ENCODE measurements around the gene KANSL1L. TPM values are rescaled to one million over a fixed set of nuclear protein-coding genes. Genes with fewer than 3 reads are reported as not detected.

Gene KANSL1L
- total RNA-seq, 2 experiments from 2014 or later: 4.5 to 6.0 TPM

DNA sequence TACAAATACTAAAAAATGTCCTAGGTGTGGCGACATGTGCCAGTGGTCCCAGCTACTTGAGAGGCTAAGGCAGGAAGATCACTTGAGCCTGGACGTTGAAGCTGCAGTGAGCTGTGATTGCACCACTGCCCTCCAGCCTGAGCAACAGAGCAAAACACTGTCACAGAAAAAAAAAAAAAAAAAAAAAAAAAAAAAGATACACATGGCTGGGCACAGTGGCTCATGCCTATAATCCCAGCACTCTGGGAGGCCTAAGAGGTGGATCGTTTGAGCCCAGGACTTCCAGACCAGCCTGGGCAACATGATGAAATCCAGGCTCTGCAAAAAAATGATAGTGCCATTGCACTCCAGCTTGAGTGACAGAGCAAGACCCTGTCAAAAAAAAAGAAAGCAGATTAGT is 13.7 kb downstream of the KANSL1L start:
- no peak for ATAC-seq
- CTCF ChIA-PET: interaction anchor here (1.4 kb wide), 1 partner anchor 37 kb away, joined by 3 read pairs; no protein-coding TSS in a partner anchor
- peaks cover 4% of the 10 kb centered on the region for H3K4me1 Mint-ChIP-seq

DNA sequence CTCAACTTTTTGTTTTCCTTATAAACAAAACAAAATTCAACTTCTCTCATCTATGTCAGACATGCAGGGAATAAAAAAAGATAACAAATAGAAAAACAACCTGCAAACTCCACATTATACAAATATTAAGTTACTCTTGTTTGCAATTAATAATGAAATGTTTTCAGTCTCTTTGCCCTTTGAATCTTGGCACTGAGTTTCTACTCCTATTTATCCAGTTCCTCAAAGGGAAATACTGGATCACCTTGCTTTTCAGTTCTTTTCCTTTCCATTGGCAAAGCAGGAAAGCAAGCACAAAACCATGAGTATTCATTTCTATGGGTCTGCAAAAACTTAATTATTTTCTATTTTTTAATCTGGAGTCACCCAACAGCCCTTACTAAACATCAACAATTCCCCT is 23.6 kb downstream of the KANSL1L start:
- ATAC-seq (no peak), DNase-seq (no peak)
- peaks cover 31% of the 10 kb centered on the region for H3K36me3 Mint-ChIP-seq (ENCODE audit: low read depth)
- intact Hi-C loops (cut with DNase I, micrococcal nuclease): no loop called here
- peaks cover 11% of the 10 kb centered on the region for H3K9me3 Mint-ChIP-seq (ENCODE audit: low read depth)
- H3K4me3 Mint-ChIP-seq: no peak overlapping the region
- POLR2A ChIA-PET: no interaction called here
- no peak overlapping the region for H3K27ac Mint-ChIP-seq
- no peaks in the 10 kb centered on the region for H3K4me1 Mint-ChIP-seq
- CTCF ChIA-PET: interaction anchor here (1.6 kb wide), 1 partner anchor 13 kb away, joined by 5 read pairs; no protein-coding TSS in a partner anchor
- H3K27me3 Mint-ChIP-seq: no peaks in the 10 kb centered on the region

More for the DNA sequence above, 13.7 kb downstream of the KANSL1L start:
- intact Hi-C loops (cut with DNase I, micrococcal nuclease): no loop called here
- DNase-seq: no peak
- Mint-ChIP-seq H3K27me3 (no peaks in the 10 kb centered on the region), H3K27ac (no peak overlapping the region), H3K4me3 (no peak overlapping the region), H3K9me3 (ENCODE audit: low read depth) (no peaks in the 10 kb centered on the region), H3K36me3 (ENCODE audit: low read depth) (peaks cover 15% of the 10 kb centered on the region)
- POLR2A ChIA-PET: interaction anchor here (1.3 kb wide), 1 partner anchor 150 kb away, joined by 3 read pairs; no protein-coding TSS in a partner anchor

GRCh38 chr2:210132239-210132638 is 39.0 kb downstream of the KANSL1L start:
- ATAC-seq (no peak), DNase-seq (no peak)
- Mint-ChIP-seq H3K27me3 (no peaks in the 10 kb centered on the region), H3K4me1 (peaks cover 7% of the 10 kb centered on the region), H3K9me3 (ENCODE audit: low read depth) (no peaks in the 10 kb centered on the region), H3K4me3 (no peak overlapping the region), H3K36me3 (ENCODE audit: low read depth) (peaks cover 8% of the 10 kb centered on the region), H3K27ac (no peak overlapping the region)
- intact Hi-C loops (cut with DNase I, micrococcal nuclease): no loop called here
- ChIA-PET POLR2A (no interaction called here), CTCF (no interaction called here)

- no peak for ATAC-seq
- ChIA-PET POLR2A (interaction anchor here (0.6 kb wide), 1 partner anchor 52 kb away, joined by 3 read pairs; no protein-coding TSS in a partner anchor), CTCF (interaction anchor here (1.8 kb wide), 1 partner anchor 168 kb away, joined by 4 read pairs; no protein-coding TSS in a partner anchor)
- DNase-seq: no peak
- Mint-ChIP-seq H3K9me3 (ENCODE audit: low read depth) (peaks cover 10% of the 10 kb centered on the region), H3K4me1 (peaks cover 7% of the 10 kb centered on the region), H3K4me3 (no peak overlapping the region), H3K27me3 (no peaks in the 10 kb centered on the region), H3K36me3 (ENCODE audit: low read depth) (peaks cover 30% of the 10 kb centered on the region), H3K27ac (no peak overlapping the region)
- intact Hi-C loops (cut with DNase I, micrococcal nuclease): no loop called here
Observed at GRCh38 chr2:210128961-210129360, 42.2 kb downstream of the KANSL1L start.

- Mint-ChIP-seq H3K4me3 (no peak overlapping the region), H3K27me3 (no peaks in the 10 kb centered on the region), H3K4me1 (peaks cover 2% of the 10 kb centered on the region), H3K9me3 (ENCODE audit: low read depth) (peaks cover 32% of the 10 kb centered on the region), H3K27ac (no peak overlapping the region), H3K36me3 (ENCODE audit: low read depth) (peaks cover 48% of the 10 kb centered on the region)
- ChIA-PET CTCF (interaction anchor here (0.7 kb wide), 1 partner anchor 389 kb away, joined by 3 read pairs; no protein-coding TSS in a partner anchor), POLR2A (no interaction called here)
- DNase-seq: no peak
- no peak for ATAC-seq
- intact Hi-C loops (cut with DNase I, micrococcal nuclease): no loop called here
Observed at GRCh38 chr2:210113614-210114235, 57.5 kb downstream of the KANSL1L start.

GRCh38 chr2:210112871-210113270 is 58.3 kb downstream of the KANSL1L start:
- Mint-ChIP-seq H3K36me3 (ENCODE audit: low read depth) (peaks cover 46% of the 10 kb centered on the region), H3K27ac (no peak overlapping the region), H3K9me3 (ENCODE audit: low read depth) (peaks cover 30% of the 10 kb centered on the region), H3K27me3 (no peaks in the 10 kb centered on the region), H3K4me1 (peaks cover 6% of the 10 kb centered on the region), H3K4me3 (no peak overlapping the region)
- intact Hi-C loops (cut with DNase I, micrococcal nuclease): no loop called here
- ATAC-seq: no peak
- no peak for DNase-seq
- POLR2A ChIA-PET: no interaction called here
- CTCF ChIA-PET: no interaction called here

- no peak for DNase-seq
- peaks cover 8% of the 10 kb centered on the region for H3K36me3 Mint-ChIP-seq (ENCODE audit: low read depth)
- no peaks in the 10 kb centered on the region for H3K27me3 Mint-ChIP-seq
- H3K9me3 Mint-ChIP-seq (ENCODE audit: low read depth): no peaks in the 10 kb centered on the region
- H3K27ac Mint-ChIP-seq: no peak overlapping the region
- ChIA-PET POLR2A (interaction anchor here (0.6 kb wide), 1 partner anchor 785 kb away, joined by 3 read pairs; no protein-coding TSS in a partner anchor), CTCF (interaction anchor here (0.6 kb wide), 2 partner anchors 18 to 293 kb away, joined by 3 read pairs; no protein-coding TSS in a partner anchor)
- no peak for ATAC-seq
- intact Hi-C loops (cut with DNase I, micrococcal nuclease): loop anchor here in 1 of 2 experiments (5.0 kb wide), 1 partner anchor 67 kb away; no protein-coding TSS in a partner anchor
- H3K4me1 Mint-ChIP-seq: no peaks in the 10 kb centered on the region
- no peak overlapping the region for H3K4me3 Mint-ChIP-seq
Observed at GRCh38 chr2:210099940-210100339, 71.3 kb downstream of the KANSL1L start.

GRCh38 chr2:210094787-210095186 is 76.4 kb downstream of the KANSL1L start:
- DNase-seq (no peak), ATAC-seq (no peak)
- H3K4me3 Mint-ChIP-seq: no peak overlapping the region
- intact Hi-C loops (cut with DNase I, micrococcal nuclease): loop anchor here in 1 of 2 experiments (5.0 kb wide), 1 partner anchor 73 kb away; no protein-coding TSS in a partner anchor
- peaks cover 1% of the 10 kb centered on the region for H3K36me3 Mint-ChIP-seq (ENCODE audit: low read depth)
- H3K27ac Mint-ChIP-seq: no peak overlapping the region
- no peaks in the 10 kb centered on the region for H3K27me3 Mint-ChIP-seq
- ChIA-PET POLR2A (no interaction called here), CTCF (interaction anchor here (0.6 to 0.7 kb wide), 2 partner anchors 18 to 1955 kb away, joined by 3 read pairs; no protein-coding TSS in a partner anchor)
- no peaks in the 10 kb centered on the region for H3K9me3 Mint-ChIP-seq (ENCODE audit: low read depth)
- H3K4me1 Mint-ChIP-seq: no peaks in the 10 kb centered on the region

DNA sequence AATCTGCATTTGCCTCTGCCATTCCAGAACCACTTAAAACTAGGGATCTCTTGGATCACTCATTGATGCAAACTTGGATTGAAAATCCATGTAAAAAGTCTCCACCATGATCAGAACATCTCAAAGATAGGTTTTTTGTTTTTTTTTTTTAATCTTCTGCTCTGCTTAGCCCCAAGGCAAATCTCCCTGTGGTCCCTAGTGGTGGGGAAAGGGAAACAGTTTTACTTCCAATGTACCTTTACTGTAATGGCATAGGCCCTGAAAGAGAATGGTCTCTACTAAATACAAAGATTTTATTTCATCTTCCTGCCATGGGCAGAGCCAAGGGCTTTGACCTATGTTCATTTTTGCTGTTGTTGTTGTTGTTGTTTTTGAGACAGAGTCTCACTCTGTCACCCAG is 78.4 kb downstream of the KANSL1L start:
- intact Hi-C loops (cut with DNase I, micrococcal nuclease): no loop called here
- no peak overlapping the region for H3K4me3 Mint-ChIP-seq
- H3K9me3 Mint-ChIP-seq (ENCODE audit: low read depth): no peaks in the 10 kb centered on the region
- no peaks in the 10 kb centered on the region for H3K27me3 Mint-ChIP-seq
- H3K36me3 Mint-ChIP-seq (ENCODE audit: low read depth): peaks cover 1% of the 10 kb centered on the region
- no peaks in the 10 kb centered on the region for H3K4me1 Mint-ChIP-seq
- DNase-seq (no peak), ATAC-seq (no peak)
- H3K27ac Mint-ChIP-seq: no peak overlapping the region
- POLR2A ChIA-PET: no interaction called here
- CTCF ChIA-PET: no interaction called here

- intact Hi-C loops (cut with DNase I, micrococcal nuclease): no loop called here
- H3K27ac Mint-ChIP-seq: no peak overlapping the region
- H3K27me3 Mint-ChIP-seq: no peaks in the 10 kb centered on the region
- no peaks in the 10 kb centered on the region for H3K36me3 Mint-ChIP-seq (ENCODE audit: low read depth)
- H3K9me3 Mint-ChIP-seq (ENCODE audit: low read depth): no peaks in the 10 kb centered on the region
- POLR2A ChIA-PET: no interaction called here
- DNase-seq (no peak), ATAC-seq (no peak)
- H3K4me1 Mint-ChIP-seq: no peaks in the 10 kb centered on the region
- no peak overlapping the region for H3K4me3 Mint-ChIP-seq
- CTCF ChIA-PET: no interaction called here
Observed at GRCh38 chr2:210086930-210087329, 84.3 kb downstream of the KANSL1L start.

- CTCF ChIA-PET: no interaction called here
- POLR2A ChIA-PET: no interaction called here
- Mint-ChIP-seq H3K4me1 (no peaks in the 10 kb centered on the region), H3K9me3 (ENCODE audit: low read depth) (no peaks in the 10 kb centered on the region), H3K27ac (no peak overlapping the region), H3K36me3 (ENCODE audit: low read depth) (no peaks in the 10 kb centered on the region), H3K4me3 (no peak overlapping the region), H3K27me3 (no peaks in the 10 kb centered on the region)
- DNase-seq (no peak), ATAC-seq (no peak)
- intact Hi-C loops (cut with DNase I, micrococcal nuclease): no loop called here
Observed at GRCh38 chr2:210086292-210086691, 84.9 kb downstream of the KANSL1L start.

GRCh38 chr2:210072922-210073509 is 98.2 kb downstream of the KANSL1L start:
- ChIA-PET CTCF (interaction anchor here (0.6 to 1.8 kb wide), 8 partner anchors 23 to 1077 kb away, joined by 3 to 5 read pairs (median 3); no protein-coding TSS in a partner anchor), POLR2A (no interaction called here)
- no peaks in the 10 kb centered on the region for H3K36me3 Mint-ChIP-seq (ENCODE audit: low read depth)
- intact Hi-C loops (cut with DNase I, micrococcal nuclease): loop anchor here (1.0 to 2.0 kb wide), 2 partner anchors 122 to 126 kb away; no protein-coding TSS in a partner anchor
- H3K4me1 Mint-ChIP-seq: no peaks in the 10 kb centered on the region
- no peak for ATAC-seq
- no peak overlapping the region for H3K27ac Mint-ChIP-seq
- no peaks in the 10 kb centered on the region for H3K9me3 Mint-ChIP-seq (ENCODE audit: low read depth)
- no peak overlapping the region for H3K4me3 Mint-ChIP-seq
- H3K27me3 Mint-ChIP-seq: no peaks in the 10 kb centered on the region
- no peak for DNase-seq

Measured in activated CD4-positive, alpha-beta T cell treated with anti-CD3 and anti-CD28 coated beads for 36 hours (primary cell).